Stimulated activated CD8-positive, alpha-beta memory T cell treated with anti-CD3 and anti-CD28 coated beads, Interleukin-7, amount 100 ng/mL, for 24 hours (primary cell): ENCODE results near the gene SLC26A2.

ENCODE experiments used
- DNase-seq: peaks from one replicate; pipeline ENCODE4 v3.0.0-alpha.2; 2020; ENCODE audit warnings: low read depth

SLC26A2 gene

GRCh38 chr5:149960272-149961185 is at the start of gene SLC26A2:
Gene SLC26A2, plus strand, starts transcription at chr5:149960758. Its CDS starts 16,895 bp downstream, at chr5:149977653.
- peak; percentile 76 for DNase-seq

- no peak for DNase-seq
Observed at GRCh38 chr5:149911031-149911430, 49.5 kb upstream of the SLC26A2 start.

- no peak for DNase-seq
Observed at GRCh38 chr5:149912226-149912871, 48.2 kb upstream of the SLC26A2 start.

- DNase-seq, result no peak
Observed at GRCh38 chr5:149913436-149914419, 46.8 kb upstream of the SLC26A2 start.

- DNase-seq, result no peak
Observed at GRCh38 chr5:149915392-149916260, 44.9 kb upstream of the SLC26A2 start.

- DNase-seq, result no peak
Observed at GRCh38 chr5:149916334-149917072, 44.1 kb upstream of the SLC26A2 start.

GRCh38 chr5:149917073-149917676 is 43.4 kb upstream of the SLC26A2 start:
- DNase-seq, result no peak

GRCh38 chr5:149921597-149921996 is 39.0 kb upstream of the SLC26A2 start:
- DNase-seq, result no peak

- DNase-seq, result no peak
Observed at GRCh38 chr5:149922950-149923349, 37.6 kb upstream of the SLC26A2 start.

GRCh38 chr5:149924486-149924885 is 36.1 kb upstream of the SLC26A2 start:
- DNase-seq, result no peak

- DNase-seq, result no peak
Observed at GRCh38 chr5:149930043-149930748, 30.4 kb upstream of the SLC26A2 start.

GRCh38 chr5:149930749-149931574 is 29.6 kb upstream of the SLC26A2 start:
- DNase-seq, result no peak

- DNase-seq, result no peak
Observed at GRCh38 chr5:149931992-149932436, 28.5 kb upstream of the SLC26A2 start.

- DNase-seq, result no peak
Observed at GRCh38 chr5:149932445-149933350, 27.9 kb upstream of the SLC26A2 start.

GRCh38 chr5:149935431-149935901 is 25.1 kb upstream of the SLC26A2 start:
- no peak for DNase-seq

GRCh38 chr5:149936044-149936699 is 24.4 kb upstream of the SLC26A2 start:
- DNase-seq, result no peak

- DNase-seq, result no peak
Observed at GRCh38 chr5:149936700-149937091, 23.9 kb upstream of the SLC26A2 start.
